ENCODE measurements around the gene NKD2.

- TF ChIP-seq POLR2AphosphoS5 (IDR thresholded peaks at IDR 0.05), result no peak
- TF ChIP-seq EP300 (IDR thresholded peaks at IDR 0.05), result no peak
Measured at GRCh38 chr5:1052076-1052475, 43.5 kb downstream of the NKD2 start.
